Esophagus squamous epithelium (tissue), 4 donors: ENCODE results near the gene FHOD3.

ENCODE experiments used
- POLR2A ChIP-seq, 4 donors: fragments of 450-650 bp; IDR thresholded peaks; one replicate each; pipeline ENCODE4 v1.6.1; 2017; ENCODE audit warnings: antibody characterized with exemption in 4 of 4, mild to moderate bottlenecking in 4 of 4, moderate library complexity in 3 of 4
- TF ChIP-seq, protein P1 (sequence below), 6 experiments: fragments of 450-650 bp in 4 of 6; fragments of 200-600 bp in 2 of 6; sonication (generic) in 2 of 6; IDR thresholded peaks; one replicate each; pipeline ENCODE4 v1.5.1; 2016 to 2019; ENCODE audit warnings: antibody characterized with exemption in 6 of 6, mild to moderate bottlenecking in 4 of 6, moderate library complexity in 4 of 6

DNA sequence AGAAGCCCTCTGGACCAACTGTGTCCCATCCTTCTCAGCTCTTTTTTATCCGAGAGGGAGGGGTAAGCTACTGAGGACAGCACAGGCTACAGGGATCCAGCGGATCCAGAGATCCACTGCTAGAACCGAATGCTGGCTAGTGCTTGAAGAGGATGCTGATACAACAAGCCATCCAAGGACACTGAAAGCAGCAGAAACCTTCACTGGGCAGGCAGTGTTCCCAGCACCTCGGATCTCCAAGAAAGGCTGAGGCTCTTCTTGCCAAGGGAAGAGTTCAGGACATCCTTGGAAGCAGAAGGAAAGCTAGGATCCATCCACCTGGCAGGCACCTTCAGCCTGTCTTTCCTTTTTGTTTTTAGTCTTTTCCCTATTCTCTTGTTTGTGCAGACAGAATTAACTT, 13.2 kb upstream of the FHOD3 start:
- no peak for TF ChIP-seq POLR2A (IDR thresholded peaks at IDR 0.05)
- TF ChIP-seq, protein P1, sequence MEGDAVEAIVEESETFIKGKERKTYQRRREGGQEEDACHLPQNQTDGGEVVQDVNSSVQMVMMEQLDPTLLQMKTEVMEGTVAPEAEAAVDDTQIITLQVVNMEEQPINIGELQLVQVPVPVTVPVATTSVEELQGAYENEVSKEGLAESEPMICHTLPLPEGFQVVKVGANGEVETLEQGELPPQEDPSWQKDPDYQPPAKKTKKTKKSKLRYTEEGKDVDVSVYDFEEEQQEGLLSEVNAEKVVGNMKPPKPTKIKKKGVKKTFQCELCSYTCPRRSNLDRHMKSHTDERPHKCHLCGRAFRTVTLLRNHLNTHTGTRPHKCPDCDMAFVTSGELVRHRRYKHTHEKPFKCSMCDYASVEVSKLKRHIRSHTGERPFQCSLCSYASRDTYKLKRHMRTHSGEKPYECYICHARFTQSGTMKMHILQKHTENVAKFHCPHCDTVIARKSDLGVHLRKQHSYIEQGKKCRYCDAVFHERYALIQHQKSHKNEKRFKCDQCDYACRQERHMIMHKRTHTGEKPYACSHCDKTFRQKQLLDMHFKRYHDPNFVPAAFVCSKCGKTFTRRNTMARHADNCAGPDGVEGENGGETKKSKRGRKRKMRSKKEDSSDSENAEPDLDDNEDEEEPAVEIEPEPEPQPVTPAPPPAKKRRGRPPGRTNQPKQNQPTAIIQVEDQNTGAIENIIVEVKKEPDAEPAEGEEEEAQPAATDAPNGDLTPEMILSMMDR (IDR thresholded peaks at IDR 0.05): no peak
